Measurements from ENCODE around the gene PREX1.
A peak's percentile ranks its signal among the peaks of the same experiment; 100 is the strongest.

The PREX1 gene

GRCh38 chr20:48720256-48720985 is 107.4 kb downstream of the PREX1 start:
- peaks cover 14% of the 10 kb centered on the region for H3K36me3 Mint-ChIP-seq (ENCODE audit: insufficient read depth)
- no peaks in the 10 kb centered on the region for H3K9me3 Mint-ChIP-seq
- H3K4me3 Mint-ChIP-seq = peak overlapping the region; percentile 57

GRCh38 chr20:48719598-48720255 is 108.1 kb downstream of the PREX1 start:
- peak overlapping the region; percentile 51 for H3K27ac Mint-ChIP-seq (ENCODE audit: low read depth)
- peak overlapping the region; percentile 57 for H3K4me3 Mint-ChIP-seq
- no peaks in the 10 kb centered on the region for H3K9me3 Mint-ChIP-seq
- peaks cover 14% of the 10 kb centered on the region for H3K36me3 Mint-ChIP-seq (ENCODE audit: insufficient read depth)
- DNase-seq (ENCODE audit: low spot score in 2 of 2) (no peak), ATAC-seq (replicated peaks; ENCODE audit: extremely low read depth, poor library complexity, severe bottlenecking) (no peak)
- H3K4me1 Mint-ChIP-seq = peaks cover 94% of the 10 kb centered on the region
- H3K27me3 Mint-ChIP-seq = no peaks in the 10 kb centered on the region

More at GRCh38 chr20:48720256-48720985, 107.4 kb downstream of the PREX1 start:
- Mint-ChIP-seq H3K4me1 (peaks cover 90% of the 10 kb centered on the region), H3K27ac (ENCODE audit: low read depth) (peak overlapping the region; percentile 51), H3K27me3 (no peaks in the 10 kb centered on the region)
- DNase-seq (ENCODE audit: low spot score in 2 of 2) (no peak), ATAC-seq (replicated peaks; ENCODE audit: extremely low read depth, poor library complexity, severe bottlenecking) (no peak)

- Mint-ChIP-seq H3K4me3 (peak overlapping the region; percentile 57), H3K27ac (ENCODE audit: low read depth) (peak overlapping the region; percentile 51), H3K4me1 (peaks cover 93% of the 10 kb centered on the region), H3K27me3 (no peaks in the 10 kb centered on the region), H3K9me3 (no peaks in the 10 kb centered on the region), H3K36me3 (ENCODE audit: insufficient read depth) (peaks cover 14% of the 10 kb centered on the region)
- DNase-seq (ENCODE audit: low spot score in 2 of 2) (peak; percentile 35 to 59), ATAC-seq (replicated peaks; ENCODE audit: extremely low read depth, poor library complexity, severe bottlenecking) (peak; percentile 67)
These were observed 108.8 kb downstream of the PREX1 start for GRCh38 chr20:48718786-48719578.

- no peaks in the 10 kb centered on the region for H3K9me3 Mint-ChIP-seq
These were observed 110.0 kb downstream of the PREX1 start for GRCh38 chr20:48717680-48718223.

GRCh38 chr20:48717095-48717672 is 110.6 kb downstream of the PREX1 start:
- Mint-ChIP-seq H3K4me3 (peak overlapping the region; percentile 83), H3K36me3 (ENCODE audit: insufficient read depth) (peaks cover 15% of the 10 kb centered on the region), H3K27ac (ENCODE audit: low read depth) (peak overlapping the region; percentile 97), H3K27me3 (no peaks in the 10 kb centered on the region), H3K9me3 (no peaks in the 10 kb centered on the region), H3K4me1 (peaks cover 91% of the 10 kb centered on the region)
- ATAC-seq (replicated peaks; ENCODE audit: extremely low read depth, poor library complexity, severe bottlenecking) (no peak), DNase-seq (ENCODE audit: low spot score in 2 of 2) (no peak)

More at GRCh38 chr20:48717680-48718223, 110.0 kb downstream of the PREX1 start:
- Mint-ChIP-seq H3K27ac (ENCODE audit: low read depth) (peak overlapping the region; percentile 97), H3K4me1 (peaks cover 91% of the 10 kb centered on the region), H3K36me3 (ENCODE audit: insufficient read depth) (peaks cover 14% of the 10 kb centered on the region), H3K27me3 (no peaks in the 10 kb centered on the region), H3K4me3 (peak overlapping the region; percentile 83)
- ATAC-seq (replicated peaks; ENCODE audit: extremely low read depth, poor library complexity, severe bottlenecking) (no peak), DNase-seq (ENCODE audit: low spot score in 2 of 2) (no peak)

GRCh38 chr20:48716541-48716940 is 111.3 kb downstream of the PREX1 start:
- H3K4me3 Mint-ChIP-seq = peak overlapping the region; percentile 83
- no peak for ATAC-seq (replicated peaks; ENCODE audit: extremely low read depth, poor library complexity, severe bottlenecking)
- H3K36me3 Mint-ChIP-seq (ENCODE audit: insufficient read depth) = peaks cover 12% of the 10 kb centered on the region

GRCh38 chr20:48716086-48716485 is 111.7 kb downstream of the PREX1 start:
- peaks cover 13% of the 10 kb centered on the region for H3K36me3 Mint-ChIP-seq (ENCODE audit: insufficient read depth)

More at GRCh38 chr20:48716541-48716940, 111.3 kb downstream of the PREX1 start:
- no peak for DNase-seq (ENCODE audit: low spot score in 2 of 2)
- Mint-ChIP-seq H3K4me1 (peaks cover 88% of the 10 kb centered on the region), H3K27me3 (no peaks in the 10 kb centered on the region), H3K27ac (ENCODE audit: low read depth) (peak overlapping the region; percentile 97), H3K9me3 (no peaks in the 10 kb centered on the region)

GRCh38 chr20:48714764-48715163 is 113.0 kb downstream of the PREX1 start:
- Mint-ChIP-seq H3K36me3 (ENCODE audit: insufficient read depth) (peaks cover 12% of the 10 kb centered on the region), H3K9me3 (no peaks in the 10 kb centered on the region), H3K27me3 (no peaks in the 10 kb centered on the region), H3K27ac (ENCODE audit: low read depth) (no peak overlapping the region), H3K4me3 (no peak overlapping the region), H3K4me1 (peaks cover 79% of the 10 kb centered on the region)
- no peak for DNase-seq (ENCODE audit: low spot score in 2 of 2)
- no peak for ATAC-seq (replicated peaks; ENCODE audit: extremely low read depth, poor library complexity, severe bottlenecking)

More at GRCh38 chr20:48716086-48716485, 111.7 kb downstream of the PREX1 start:
- Mint-ChIP-seq H3K27me3 (no peaks in the 10 kb centered on the region), H3K9me3 (no peaks in the 10 kb centered on the region), H3K27ac (ENCODE audit: low read depth) (peak overlapping the region; percentile 97), H3K4me1 (peaks cover 83% of the 10 kb centered on the region), H3K4me3 (peak overlapping the region; percentile 83)
- DNase-seq (ENCODE audit: low spot score in 2 of 2) = peak; percentile 35 to 45
- ATAC-seq (replicated peaks; ENCODE audit: extremely low read depth, poor library complexity, severe bottlenecking) = peak; percentile 67

- peaks cover 21% of the 10 kb centered on the region for H3K36me3 Mint-ChIP-seq (ENCODE audit: insufficient read depth)
- H3K4me3 Mint-ChIP-seq = no peak overlapping the region
- ATAC-seq (replicated peaks; ENCODE audit: extremely low read depth, poor library complexity, severe bottlenecking) = no peak
These were observed 115.9 kb downstream of the PREX1 start for GRCh38 chr20:48711696-48712464.

GRCh38 chr20:48711044-48711428 is 116.8 kb downstream of the PREX1 start:
- H3K27ac Mint-ChIP-seq (ENCODE audit: low read depth) = no peak overlapping the region
- peaks cover 77% of the 10 kb centered on the region for H3K4me1 Mint-ChIP-seq
- H3K4me3 Mint-ChIP-seq = no peak overlapping the region
- DNase-seq (ENCODE audit: low spot score in 2 of 2) (no peak), ATAC-seq (replicated peaks; ENCODE audit: extremely low read depth, poor library complexity, severe bottlenecking) (no peak)
- no peaks in the 10 kb centered on the region for H3K9me3 Mint-ChIP-seq
- H3K36me3 Mint-ChIP-seq (ENCODE audit: insufficient read depth) = peaks cover 27% of the 10 kb centered on the region
- H3K27me3 Mint-ChIP-seq = no peaks in the 10 kb centered on the region

More at GRCh38 chr20:48711696-48712464, 115.9 kb downstream of the PREX1 start:
- peaks cover 77% of the 10 kb centered on the region for H3K4me1 Mint-ChIP-seq
- DNase-seq (ENCODE audit: low spot score in 2 of 2) = no peak
- H3K9me3 Mint-ChIP-seq = no peaks in the 10 kb centered on the region
- no peaks in the 10 kb centered on the region for H3K27me3 Mint-ChIP-seq
- peak overlapping the region; percentile 52 for H3K27ac Mint-ChIP-seq (ENCODE audit: low read depth)

- no peaks in the 10 kb centered on the region for H3K9me3 Mint-ChIP-seq
- peak overlapping the region; percentile 46 for H3K4me3 Mint-ChIP-seq
- peaks cover 76% of the 10 kb centered on the region for H3K4me1 Mint-ChIP-seq
- no peak for ATAC-seq (replicated peaks; ENCODE audit: extremely low read depth, poor library complexity, severe bottlenecking)
- no peak for DNase-seq (ENCODE audit: low spot score in 2 of 2)
- no peaks in the 10 kb centered on the region for H3K27me3 Mint-ChIP-seq
- H3K36me3 Mint-ChIP-seq (ENCODE audit: insufficient read depth) = peaks cover 27% of the 10 kb centered on the region
- H3K27ac Mint-ChIP-seq (ENCODE audit: low read depth) = no peak overlapping the region
These were observed 117.3 kb downstream of the PREX1 start for GRCh38 chr20:48710341-48711043.
